Activated B cell treated with CpG ODN at 0.5 μM for 24 hours (primary cell): ENCODE data around the gene APLP2. TPM values are rescaled to one million over a fixed set of nuclear protein-coding genes. Genes with fewer than 3 reads are reported as not detected.

Experiments used
- ATAC-seq: fragments of 200-7000 bp; cut with Tn5 transposase; one replicate; pipeline ENCODE4 v1.10.0; 2021; ENCODE audit warnings: low read depth, mild to moderate bottlenecking, moderate library complexity
- CTCF ChIA-PET: fragments of 350-600 bp; sonication (Branson Sonifier 250); formaldehyde crosslinking; loops from one replicate; lab custom pipeline; 2021; ENCODE audit warnings: antibody characterized with exemption; lab: Charles Lee
- POLR2A ChIA-PET: fragments of 350-600 bp; sonication (Branson Sonifier 250); formaldehyde crosslinking; loops from one replicate; lab custom pipeline; 2021; ENCODE audit warnings: antibody characterized with exemption; lab: Charles Lee
- DNase-seq: peaks from one replicate; pipeline ENCODE4 v3.0.0; 2022
- H3K27ac Mint-ChIP-seq: one replicate; pipeline ENCODE4 v1.8.0; 2020; ENCODE audit warnings: mixed read lengths
- H3K27me3 Mint-ChIP-seq: one replicate; pipeline ENCODE4 v1.8.0; 2021; ENCODE audit warnings: mixed read lengths
- H3K36me3 Mint-ChIP-seq: one replicate; pipeline ENCODE4 v1.8.0; 2021; ENCODE audit warnings: low read depth, mixed read lengths
- H3K4me1 Mint-ChIP-seq: one replicate; pipeline ENCODE4 v1.8.0; 2021; ENCODE audit warnings: mixed read lengths
- H3K4me3 Mint-ChIP-seq: one replicate; pipeline ENCODE4 v1.8.0; 2020; ENCODE audit warnings: mild to moderate bottlenecking, mixed read lengths
- H3K9me3 Mint-ChIP-seq: one replicate; pipeline ENCODE4 v1.8.0; 2020; ENCODE audit warnings: mixed read lengths
- intact Hi-C: fragments of 100-400 bp; cut with micrococcal nuclease; formaldehyde crosslinking; loops from one replicate; pipeline ENCODE4 v1.15.1; 2024
- total RNA-seq: library from RNA; stranded (reverse); gene quantifications from 2 replicates; pipeline ENCODE4 v1.2.3, GENCODE V29; 2022
- TF ChIP-seq, protein P1 (sequence below): fragments of 200-600 bp; IDR thresholded peaks from one replicate; pipeline ENCODE4 v1.8.0; 2022; ENCODE audit warnings: antibody characterized with exemption, mild to moderate bottlenecking

The APLP2 gene
- total RNA-seq, 1 donor from 2014 or later: 50.8 TPM

- intact Hi-C loops: no loop called here
- TF ChIP-seq, protein P1, sequence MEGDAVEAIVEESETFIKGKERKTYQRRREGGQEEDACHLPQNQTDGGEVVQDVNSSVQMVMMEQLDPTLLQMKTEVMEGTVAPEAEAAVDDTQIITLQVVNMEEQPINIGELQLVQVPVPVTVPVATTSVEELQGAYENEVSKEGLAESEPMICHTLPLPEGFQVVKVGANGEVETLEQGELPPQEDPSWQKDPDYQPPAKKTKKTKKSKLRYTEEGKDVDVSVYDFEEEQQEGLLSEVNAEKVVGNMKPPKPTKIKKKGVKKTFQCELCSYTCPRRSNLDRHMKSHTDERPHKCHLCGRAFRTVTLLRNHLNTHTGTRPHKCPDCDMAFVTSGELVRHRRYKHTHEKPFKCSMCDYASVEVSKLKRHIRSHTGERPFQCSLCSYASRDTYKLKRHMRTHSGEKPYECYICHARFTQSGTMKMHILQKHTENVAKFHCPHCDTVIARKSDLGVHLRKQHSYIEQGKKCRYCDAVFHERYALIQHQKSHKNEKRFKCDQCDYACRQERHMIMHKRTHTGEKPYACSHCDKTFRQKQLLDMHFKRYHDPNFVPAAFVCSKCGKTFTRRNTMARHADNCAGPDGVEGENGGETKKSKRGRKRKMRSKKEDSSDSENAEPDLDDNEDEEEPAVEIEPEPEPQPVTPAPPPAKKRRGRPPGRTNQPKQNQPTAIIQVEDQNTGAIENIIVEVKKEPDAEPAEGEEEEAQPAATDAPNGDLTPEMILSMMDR: no peak
- Mint-ChIP-seq H3K27ac (peak overlapping the region; percentile 6), H3K4me1 (peaks cover 52% of the 10 kb centered on the region), H3K36me3 (no peaks in the 10 kb centered on the region), H3K4me3 (no peak overlapping the region), H3K9me3 (no peaks in the 10 kb centered on the region), H3K27me3 (no peaks in the 10 kb centered on the region)
- ATAC-seq (peak; percentile 28), DNase-seq (no peak)
- CTCF ChIA-PET: no interaction called here
- POLR2A ChIA-PET: interaction anchor here (0.6 kb wide), 1 partner anchor 23 kb away, joined by 4 read pairs; the partner anchor contains the start of gene APLP2
Observed at GRCh38 chr11:130092661-130093060, 23.0 kb downstream of the APLP2 start.

DNA sequence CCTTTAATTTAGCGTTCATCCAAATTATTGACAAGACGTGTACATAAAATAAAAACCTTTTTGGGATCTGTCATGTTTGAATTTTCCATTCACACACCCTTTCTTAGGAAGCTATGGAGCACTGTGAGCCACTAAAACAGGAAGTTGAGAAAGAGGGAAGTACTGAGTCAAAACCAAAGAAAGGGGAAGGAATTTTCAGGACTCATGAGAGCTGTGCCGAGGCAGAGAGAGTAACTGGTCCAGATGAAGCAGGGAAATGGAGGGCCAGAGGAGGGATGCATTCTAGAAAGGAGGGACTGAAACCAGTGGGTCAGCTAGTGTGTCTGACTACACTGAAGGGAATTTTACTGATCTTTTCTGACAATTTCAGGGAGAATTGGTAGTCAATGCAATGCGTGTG lies 24.9 kb downstream of the APLP2 start:
- H3K4me1 Mint-ChIP-seq: peaks cover 44% of the 10 kb centered on the region
- ChIA-PET POLR2A (interaction anchor here (0.7 kb wide), 1 partner anchor 16 kb away, joined by 4 read pairs; no protein-coding TSS in a partner anchor), CTCF (interaction anchor here (1.0 kb wide), 1 partner anchor 10 kb away, joined by 3 read pairs; no protein-coding TSS in a partner anchor)
- DNase-seq (no peak), ATAC-seq (peak; percentile 14)
- H3K4me3 Mint-ChIP-seq: no peak overlapping the region
- no peaks in the 10 kb centered on the region for H3K27me3 Mint-ChIP-seq
- no peaks in the 10 kb centered on the region for H3K36me3 Mint-ChIP-seq
- intact Hi-C loops: no loop called here
- H3K27ac Mint-ChIP-seq: no peak overlapping the region
- no peaks in the 10 kb centered on the region for H3K9me3 Mint-ChIP-seq
- TF ChIP-seq, protein P1: no peak

DNA sequence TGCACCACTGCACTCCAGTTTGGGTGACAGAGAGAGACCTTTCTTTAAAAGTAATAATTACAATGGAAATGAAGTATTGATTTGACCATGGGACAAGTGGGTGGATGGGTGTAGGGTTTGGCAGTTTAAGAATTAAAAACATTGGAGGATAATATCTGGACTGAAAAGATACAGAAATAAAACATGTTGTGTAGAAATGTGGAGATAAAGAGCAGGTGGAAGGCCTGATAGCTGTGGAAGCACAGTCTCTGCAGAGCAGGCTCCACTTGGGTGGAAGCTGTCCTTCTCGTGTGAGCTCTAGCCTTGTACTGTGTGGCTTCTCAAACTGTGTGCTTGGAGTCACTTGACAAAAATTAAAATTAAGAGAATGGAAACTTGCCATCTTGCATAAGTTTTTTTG lies 25.6 kb downstream of the APLP2 start:
- Mint-ChIP-seq H3K4me1 (peaks cover 42% of the 10 kb centered on the region), H3K9me3 (no peaks in the 10 kb centered on the region), H3K27ac (no peak overlapping the region), H3K4me3 (no peak overlapping the region), H3K27me3 (no peaks in the 10 kb centered on the region), H3K36me3 (no peaks in the 10 kb centered on the region)
- ATAC-seq: no peak
- POLR2A ChIA-PET: no interaction called here
- CTCF ChIA-PET: no interaction called here
- TF ChIP-seq, protein P1: no peak
- DNase-seq: no peak
- intact Hi-C loops: no loop called here

DNA sequence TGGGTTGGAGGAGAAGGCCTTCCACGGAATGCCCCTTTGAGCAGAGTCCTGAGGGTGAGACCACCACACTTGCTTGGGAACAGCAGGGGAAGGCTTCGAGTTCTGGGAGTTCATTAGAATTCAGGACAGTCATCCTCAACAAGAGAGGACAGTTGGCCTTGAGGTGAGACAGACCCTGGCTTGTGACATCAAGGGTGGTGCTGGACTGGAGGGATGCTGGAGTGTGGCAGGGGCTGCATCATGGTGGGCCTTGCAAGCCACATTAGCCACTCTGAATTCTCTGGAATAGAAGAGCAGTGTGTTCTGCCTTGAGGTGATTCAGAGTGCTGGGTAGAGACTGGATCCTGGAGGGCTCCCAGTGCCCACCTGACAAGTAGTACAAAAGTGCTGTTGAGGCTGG lies 26.3 kb downstream of the APLP2 start:
- TF ChIP-seq, protein P1: no peak
- Mint-ChIP-seq H3K4me3 (no peak overlapping the region), H3K27me3 (no peaks in the 10 kb centered on the region), H3K9me3 (no peaks in the 10 kb centered on the region), H3K27ac (no peak overlapping the region), H3K36me3 (no peaks in the 10 kb centered on the region), H3K4me1 (peaks cover 42% of the 10 kb centered on the region)
- ATAC-seq (no peak), DNase-seq (no peak)
- ChIA-PET CTCF (no interaction called here), POLR2A (interaction anchor here (0.6 kb wide), 1 partner anchor 172 kb away, joined by 4 read pairs; no protein-coding TSS in a partner anchor)
- intact Hi-C loops: no loop called here

GRCh38 chr11:130096823-130097222 lies 27.1 kb downstream of the APLP2 start:
- Mint-ChIP-seq H3K4me3 (no peak overlapping the region), H3K36me3 (no peaks in the 10 kb centered on the region), H3K27me3 (no peaks in the 10 kb centered on the region), H3K9me3 (no peaks in the 10 kb centered on the region), H3K27ac (no peak overlapping the region), H3K4me1 (peaks cover 47% of the 10 kb centered on the region)
- DNase-seq (no peak), ATAC-seq (no peak)
- CTCF ChIA-PET: no interaction called here
- intact Hi-C loops: no loop called here
- TF ChIP-seq, protein P1: no peak
- POLR2A ChIA-PET: interaction anchor here (0.6 kb wide), 1 partner anchor 171 kb away, joined by 4 read pairs; no protein-coding TSS in a partner anchor
